ENCODE data around the gene CDH23.

DNA sequence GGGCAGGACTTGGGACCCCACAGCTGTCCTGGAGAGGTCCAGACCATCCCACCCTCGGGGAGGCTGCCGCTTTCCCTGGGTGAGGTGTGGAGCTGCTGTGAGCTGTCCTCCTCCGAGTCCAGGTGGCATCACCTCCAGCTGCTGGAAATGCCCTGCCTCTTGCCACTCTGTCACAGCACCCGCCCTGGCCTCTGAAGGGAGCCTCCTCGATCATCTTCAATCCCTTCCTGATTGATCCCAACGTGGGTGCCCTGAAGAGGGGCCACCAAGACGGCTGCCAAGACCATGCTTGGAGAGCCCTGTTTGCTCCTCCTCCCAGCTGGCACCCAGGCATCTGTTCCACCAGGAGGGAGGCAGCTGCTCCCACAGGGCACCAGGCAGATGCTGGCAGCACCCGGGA lies 318.3 kb downstream of the CDH23 start:
- TF ChIP-seq, protein P1, sequence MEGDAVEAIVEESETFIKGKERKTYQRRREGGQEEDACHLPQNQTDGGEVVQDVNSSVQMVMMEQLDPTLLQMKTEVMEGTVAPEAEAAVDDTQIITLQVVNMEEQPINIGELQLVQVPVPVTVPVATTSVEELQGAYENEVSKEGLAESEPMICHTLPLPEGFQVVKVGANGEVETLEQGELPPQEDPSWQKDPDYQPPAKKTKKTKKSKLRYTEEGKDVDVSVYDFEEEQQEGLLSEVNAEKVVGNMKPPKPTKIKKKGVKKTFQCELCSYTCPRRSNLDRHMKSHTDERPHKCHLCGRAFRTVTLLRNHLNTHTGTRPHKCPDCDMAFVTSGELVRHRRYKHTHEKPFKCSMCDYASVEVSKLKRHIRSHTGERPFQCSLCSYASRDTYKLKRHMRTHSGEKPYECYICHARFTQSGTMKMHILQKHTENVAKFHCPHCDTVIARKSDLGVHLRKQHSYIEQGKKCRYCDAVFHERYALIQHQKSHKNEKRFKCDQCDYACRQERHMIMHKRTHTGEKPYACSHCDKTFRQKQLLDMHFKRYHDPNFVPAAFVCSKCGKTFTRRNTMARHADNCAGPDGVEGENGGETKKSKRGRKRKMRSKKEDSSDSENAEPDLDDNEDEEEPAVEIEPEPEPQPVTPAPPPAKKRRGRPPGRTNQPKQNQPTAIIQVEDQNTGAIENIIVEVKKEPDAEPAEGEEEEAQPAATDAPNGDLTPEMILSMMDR (IDR thresholded peaks at IDR 0.05), result no peak
- no peak for TF ChIP-seq POLR2A (IDR thresholded peaks at IDR 0.05)

All from uterus (tissue), 2 donors.